H1 (cell line): ENCODE measurements around the gene SGMS2. TPM values are rescaled to one million over a fixed set of nuclear protein-coding genes. Genes with fewer than 3 reads are reported as not detected.

Experiments used
- EP300 ChIP-seq, 2 experiments: IDR thresholded peaks; 1 replicate in 1 of 2; 2 replicates in 1 of 2; pipeline ENCODE4 v1.6.1; 2011 to 2012; ENCODE audit warnings: low read depth in 2 of 2, low read length in 2 of 2, mild to moderate bottlenecking in 2 of 2, borderline replicate concordance in 1 of 2, inconsistent platforms in 1 of 2, moderate library complexity in 1 of 2
- NANOG ChIP-seq: IDR thresholded peaks from 2 replicates; pipeline ENCODE4 v1.6.1; 2011; ENCODE audit warnings: low read length, low read depth, mild to moderate bottlenecking, inconsistent platforms; ENCODE audit not compliant: insufficient read depth, poor library complexity, severe bottlenecking
- RFX5 ChIP-seq: IDR thresholded peaks from 2 replicates; pipeline ENCODE4 v1.6.1; 2011; ENCODE audit warnings: low read depth, low read length, improper control_type of control experiment, borderline replicate concordance
- TEAD4 ChIP-seq: IDR thresholded peaks from 2 replicates; pipeline ENCODE4 v1.6.1; 2012; ENCODE audit warnings: low read depth, low read length, inconsistent platforms, mixed read lengths
- polyA plus RNA-seq, 7 experiments: library from polyadenylated mRNA; depleted of rRNA in 3 of 7; stranded (reverse) in 5 of 7; unstranded in 2 of 7; fragments of >200 nt in 5 of 7; fragments of 200-250 nt in 2 of 7; gene quantifications; 1 replicate in 5 of 7; 2 replicates in 1 of 7; 4 replicates in 1 of 7; pipeline versions ENCODE4 v1.2.1 to v1.2.3, GENCODE V29; 2011 to 2013; ENCODE audit warnings: missing spikeins in 2 of 7, mixed read lengths in 2 of 7
- total RNA-seq: library from RNA; stranded (reverse); fragmentation: NEBNext Ultra II Directional; extraction: Animal tissue kit (Norgen Biotek cat#: 25700); gene quantifications from 2 replicates; pipeline ENCODE4 v1.2.1, GENCODE V29; 2021
- TF ChIP-seq, protein P1 (sequence below): IDR thresholded peaks from 2 replicates; pipeline ENCODE4 v1.6.1; 2011; ENCODE audit warnings: low read depth, mild to moderate bottlenecking, low read length; ENCODE audit not compliant: insufficient read depth

SGMS2 gene
- total and polyA plus RNA-seq, 2 of the 8 experiments (the other 6 are each of a cell fraction or from before 2014, with no cell fraction given) = 0.04 to 1.3 TPM

DNA sequence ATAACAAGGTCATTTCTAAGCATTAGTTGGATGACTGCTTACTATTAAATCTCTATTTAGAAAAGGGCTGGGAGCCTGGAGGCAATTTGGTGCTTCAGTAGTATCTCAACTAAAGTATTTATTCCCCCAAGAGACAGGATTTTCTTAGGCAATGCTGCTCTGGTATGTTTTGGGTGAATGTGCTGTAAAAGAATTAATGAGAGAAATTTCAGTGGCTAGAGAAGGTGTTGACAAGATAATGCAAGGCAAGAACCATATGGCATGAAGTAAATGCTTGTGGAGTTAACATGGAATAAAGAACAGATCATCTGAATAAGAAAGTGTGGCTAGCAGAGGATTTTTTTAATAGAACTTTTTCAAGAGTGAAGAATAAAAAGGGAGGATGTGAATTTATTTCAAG, 110.5 kb downstream of the SGMS2 start (continued):
- TF ChIP-seq EP300 (IDR thresholded peaks at IDR 0.05; ENCODE audit: borderline replicate concordance in 1 of 2, low read depth in 2 of 2, low read length in 2 of 2) (no peak), TEAD4 (no peak), RFX5 (no peak), NANOG (no peak)
- TF ChIP-seq, protein P1, sequence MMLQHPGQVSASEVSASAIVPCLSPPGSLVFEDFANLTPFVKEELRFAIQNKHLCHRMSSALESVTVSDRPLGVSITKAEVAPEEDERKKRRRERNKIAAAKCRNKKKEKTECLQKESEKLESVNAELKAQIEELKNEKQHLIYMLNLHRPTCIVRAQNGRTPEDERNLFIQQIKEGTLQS = no peak
